ENCODE results near the gene KBTBD6.

Gene KBTBD6

DNA sequence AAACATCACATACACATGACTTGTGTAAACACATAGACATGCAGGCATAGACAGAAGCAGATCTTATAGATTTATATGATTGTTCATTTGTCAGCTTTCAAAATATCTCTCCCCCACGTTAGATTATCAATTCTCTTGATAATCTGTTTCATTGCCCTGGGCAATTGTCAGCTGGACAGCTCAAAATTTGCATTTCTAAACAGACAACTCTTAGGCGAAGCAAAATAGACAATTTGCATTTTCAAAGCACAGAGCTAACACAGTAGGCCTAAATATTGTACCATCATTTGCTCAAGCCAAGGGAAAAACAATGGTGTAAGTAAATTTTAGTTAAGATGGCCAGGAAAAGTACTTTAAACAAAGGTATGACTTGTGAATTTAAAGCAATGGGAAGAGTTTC, 24.0 kb upstream of the KBTBD6 start:
- Histone ChIP-seq H3K9ac (ENCODE audit: low read depth in 1 of 2, low read length in 2 of 2) (no peak overlapping the region), H3K27me3 (ENCODE audit: control insufficient read depth in 1 of 2, insufficient read depth in 2 of 2, low read length in 2 of 2) (no peaks in the 10 kb centered on the region), H3K36me3 (ENCODE audit: control insufficient read depth in 1 of 2, insufficient read depth in 2 of 2, low read length in 2 of 2) (no peaks in the 10 kb centered on the region), H3K4me1 (ENCODE audit: control insufficient read depth in 1 of 2, insufficient read depth in 2 of 2, low read length in 2 of 2) (no peaks in the 10 kb centered on the region), H3K4me3 (ENCODE audit: low read depth in 1 of 2, low read length in 2 of 2) (no peak overlapping the region), H3K9me3 (ENCODE audit: control insufficient read depth in 1 of 2, low read length in 2 of 2) (peaks cover 6 to 12% of the 10 kb centered on the region in 2 donors), H3K27ac (ENCODE audit: low read depth, low read length) (no peak overlapping the region)

DNA sequence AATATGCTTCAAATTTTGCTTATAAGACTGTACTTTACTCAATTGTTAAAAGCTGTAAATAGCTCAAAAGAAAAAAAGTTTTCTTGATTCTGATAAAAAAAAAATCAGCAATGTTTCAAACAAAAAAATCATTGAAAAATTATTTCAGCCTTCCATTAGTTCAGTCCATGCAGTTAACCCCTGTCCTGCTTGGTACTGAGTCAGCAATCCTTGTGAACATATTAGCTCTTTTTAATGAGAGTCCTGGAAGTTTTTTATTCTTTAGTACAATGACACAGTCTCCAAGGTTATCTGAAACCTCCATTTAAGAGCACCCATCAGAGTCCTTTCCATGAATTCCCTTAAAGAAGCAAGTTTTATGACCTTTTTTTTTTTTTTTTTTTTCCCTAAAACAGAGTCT, 21.4 kb upstream of the KBTBD6 start:
- H3K27ac ChIP-seq (ENCODE audit: low read depth, low read length) = no peak overlapping the region
- no peaks in the 10 kb centered on the region for H3K4me1 ChIP-seq (ENCODE audit: control insufficient read depth in 1 of 2, insufficient read depth in 2 of 2, low read length in 2 of 2)
- H3K4me3 ChIP-seq (ENCODE audit: low read depth in 1 of 2, low read length in 2 of 2) = no peak overlapping the region
- H3K36me3 ChIP-seq (ENCODE audit: control insufficient read depth in 1 of 2, insufficient read depth in 2 of 2, low read length in 2 of 2) = no peaks in the 10 kb centered on the region
- H3K27me3 ChIP-seq (ENCODE audit: control insufficient read depth in 1 of 2, insufficient read depth in 2 of 2, low read length in 2 of 2) = no peaks in the 10 kb centered on the region
- H3K9me3 ChIP-seq (ENCODE audit: control insufficient read depth in 1 of 2, low read length in 2 of 2) = peaks cover 21 to 36% of the 10 kb centered on the region in 2 donors
- no peak overlapping the region for H3K9ac ChIP-seq (ENCODE audit: low read depth in 1 of 2, low read length in 2 of 2)

DNA sequence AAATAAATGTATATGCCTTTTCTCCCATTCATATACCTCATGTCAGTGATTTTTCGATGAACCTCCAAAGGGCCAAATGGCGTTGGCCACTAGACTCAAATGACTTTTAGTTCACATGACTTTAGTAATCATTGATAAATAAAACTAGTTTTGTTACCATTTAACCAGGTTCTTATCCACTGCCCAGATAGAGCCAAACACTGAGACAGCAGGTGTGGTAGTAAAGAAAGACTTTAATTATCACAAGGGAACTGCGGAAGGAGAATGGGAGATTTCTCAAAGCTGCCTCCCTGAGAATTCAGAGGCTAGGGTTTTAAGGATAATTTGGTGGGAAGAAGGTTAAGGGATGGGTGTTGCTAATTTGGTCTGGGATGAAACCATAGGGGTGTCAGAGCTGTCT, 19.4 kb upstream of the KBTBD6 start:
- H3K9ac ChIP-seq (ENCODE audit: low read depth in 1 of 2, low read length in 2 of 2) = no peak overlapping the region
- no peaks in the 10 kb centered on the region for H3K36me3 ChIP-seq (ENCODE audit: control insufficient read depth in 1 of 2, insufficient read depth in 2 of 2, low read length in 2 of 2)
- H3K4me1 ChIP-seq (ENCODE audit: control insufficient read depth in 1 of 2, insufficient read depth in 2 of 2, low read length in 2 of 2) = no peaks in the 10 kb centered on the region
- no peak overlapping the region for H3K27ac ChIP-seq (ENCODE audit: low read depth, low read length)
- no peak overlapping the region for H3K4me3 ChIP-seq (ENCODE audit: low read depth in 1 of 2, low read length in 2 of 2)
- peaks cover 36 to 47% of the 10 kb centered on the region in 2 donors for H3K9me3 ChIP-seq (ENCODE audit: control insufficient read depth in 1 of 2, low read length in 2 of 2)
- H3K27me3 ChIP-seq (ENCODE audit: control insufficient read depth in 1 of 2, insufficient read depth in 2 of 2, low read length in 2 of 2) = no peaks in the 10 kb centered on the region

DNA sequence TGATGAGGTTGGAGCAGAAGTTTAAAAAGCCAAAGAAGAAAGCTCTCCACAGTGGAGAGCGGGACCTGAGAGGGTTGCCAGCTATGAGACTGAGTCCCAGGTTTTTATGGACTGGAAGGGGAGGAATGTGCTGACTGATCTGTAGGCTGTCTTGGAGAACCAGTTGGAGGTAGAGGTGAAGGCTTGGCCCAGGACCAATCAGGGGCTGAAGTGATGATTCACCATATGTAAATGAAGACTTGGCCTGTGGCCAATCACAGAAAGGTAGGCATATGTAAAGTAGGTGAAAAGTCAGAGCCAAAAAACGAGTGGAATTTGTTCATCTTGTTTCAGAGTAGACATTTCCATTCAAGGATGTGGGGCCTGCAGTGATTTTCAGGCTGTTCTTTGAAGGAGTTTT, 17.5 kb upstream of the KBTBD6 start:
- Histone ChIP-seq H3K36me3 (ENCODE audit: control insufficient read depth in 1 of 2, insufficient read depth in 2 of 2, low read length in 2 of 2) (no peaks in the 10 kb centered on the region), H3K4me1 (ENCODE audit: control insufficient read depth in 1 of 2, insufficient read depth in 2 of 2, low read length in 2 of 2) (no peaks in the 10 kb centered on the region), H3K4me3 (ENCODE audit: low read depth in 1 of 2, low read length in 2 of 2) (no peak overlapping the region), H3K9ac (ENCODE audit: low read depth in 1 of 2, low read length in 2 of 2) (no peak overlapping the region), H3K27me3 (ENCODE audit: control insufficient read depth in 1 of 2, insufficient read depth in 2 of 2, low read length in 2 of 2) (no peaks in the 10 kb centered on the region), H3K27ac (ENCODE audit: low read depth, low read length) (no peak overlapping the region), H3K9me3 (ENCODE audit: control insufficient read depth in 1 of 2, low read length in 2 of 2) (peaks cover 36 to 52% of the 10 kb centered on the region in 2 donors)

DNA sequence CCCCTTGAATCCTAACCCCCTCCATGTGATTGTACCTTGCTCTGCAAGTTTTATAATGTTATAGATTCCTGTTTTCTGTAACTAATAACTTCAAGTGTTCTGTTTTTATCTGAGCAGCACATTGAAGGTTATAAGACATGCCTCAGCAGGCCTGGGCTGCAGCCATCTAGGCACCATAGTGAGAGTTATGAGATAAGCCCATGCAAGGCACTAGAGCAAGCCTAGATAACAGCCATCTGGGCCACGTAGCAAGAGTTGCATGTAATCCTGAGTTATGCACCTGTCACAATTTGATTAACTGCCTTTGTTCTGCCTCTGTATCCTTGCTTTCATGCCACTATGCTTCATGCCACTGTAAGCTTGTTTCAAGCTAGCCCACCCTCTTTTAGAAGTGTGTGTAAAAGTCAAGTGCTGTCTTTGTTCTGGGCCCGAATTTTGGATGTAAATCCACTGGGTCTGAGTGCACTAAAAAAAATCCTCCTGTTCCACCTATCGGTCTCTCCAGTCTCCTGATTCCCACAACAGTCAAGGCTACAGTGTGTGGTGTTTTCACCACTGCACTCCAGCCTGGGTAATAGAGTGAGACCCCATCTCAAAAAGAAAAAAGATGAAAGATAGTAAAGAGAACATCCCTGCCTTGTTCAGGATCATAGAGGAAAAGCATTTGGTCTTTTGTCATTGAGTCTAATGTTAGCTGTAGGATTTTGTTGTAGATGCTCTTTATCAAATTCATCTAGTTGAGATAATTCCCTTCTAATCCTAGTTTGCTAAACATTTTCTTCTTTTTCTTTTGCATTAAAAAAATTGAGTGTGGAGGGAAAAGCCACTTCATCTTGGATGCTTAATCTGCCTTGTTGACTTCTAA, 16.0 kb upstream of the KBTBD6 start:
- Histone ChIP-seq H3K4me1 (ENCODE audit: control insufficient read depth in 1 of 2, insufficient read depth in 2 of 2, low read length in 2 of 2) (no peaks in the 10 kb centered on the region), H3K9me3 (ENCODE audit: control insufficient read depth in 1 of 2, low read length in 2 of 2) (peaks cover 36 to 52% of the 10 kb centered on the region in 2 donors), H3K27ac (ENCODE audit: low read depth, low read length) (no peak overlapping the region), H3K9ac (ENCODE audit: low read depth in 1 of 2, low read length in 2 of 2) (no peak overlapping the region), H3K4me3 (ENCODE audit: low read depth in 1 of 2, low read length in 2 of 2) (no peak overlapping the region), H3K36me3 (ENCODE audit: control insufficient read depth in 1 of 2, insufficient read depth in 2 of 2, low read length in 2 of 2) (no peaks in the 10 kb centered on the region), H3K27me3 (ENCODE audit: control insufficient read depth in 1 of 2, insufficient read depth in 2 of 2, low read length in 2 of 2) (no peaks in the 10 kb centered on the region)

DNA sequence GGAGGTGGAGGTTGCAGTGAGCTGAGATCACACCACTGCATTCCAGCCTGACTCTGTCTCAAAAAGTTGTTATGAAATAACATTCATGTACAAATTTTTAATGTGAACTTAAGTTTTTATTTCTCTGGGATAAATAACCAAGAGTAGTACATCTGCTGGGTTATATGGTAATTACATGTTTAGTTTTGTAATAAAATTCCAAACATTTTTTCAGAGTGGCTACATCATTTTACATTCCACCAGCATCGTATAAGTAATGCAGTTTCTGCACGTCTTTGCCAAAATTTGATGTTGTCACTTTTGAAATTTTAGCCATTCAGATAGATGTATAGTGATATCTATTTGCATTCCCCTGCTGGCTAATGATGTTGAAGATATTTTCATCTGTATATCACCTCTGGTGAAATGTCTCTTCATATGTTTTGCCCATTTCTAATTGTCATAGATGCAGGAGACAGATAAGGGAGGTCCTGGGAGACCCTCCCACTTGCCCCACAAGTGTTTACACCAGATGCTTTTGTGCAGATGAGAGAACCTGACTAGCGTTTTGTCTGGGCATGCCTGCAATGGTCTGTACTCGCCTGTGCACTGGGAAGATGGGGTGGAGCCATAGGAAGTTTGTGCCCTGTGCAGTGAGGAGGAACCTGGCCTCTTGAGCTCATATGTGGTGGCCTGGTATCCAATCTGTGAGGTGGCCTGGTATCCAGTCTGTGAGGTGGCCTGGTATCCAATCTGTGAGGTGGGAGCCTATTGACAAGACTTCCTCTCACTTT, 12.7 kb upstream of the KBTBD6 start:
- Histone ChIP-seq H3K27me3 (ENCODE audit: control insufficient read depth in 1 of 2, insufficient read depth in 2 of 2, low read length in 2 of 2) (no peaks in the 10 kb centered on the region), H3K27ac (ENCODE audit: low read depth, low read length) (no peak overlapping the region), H3K36me3 (ENCODE audit: control insufficient read depth in 1 of 2, insufficient read depth in 2 of 2, low read length in 2 of 2) (no peaks in the 10 kb centered on the region), H3K4me3 (ENCODE audit: low read depth in 1 of 2, low read length in 2 of 2) (no peak overlapping the region), H3K4me1 (ENCODE audit: control insufficient read depth in 1 of 2, insufficient read depth in 2 of 2, low read length in 2 of 2) (no peaks in the 10 kb centered on the region), H3K9ac (ENCODE audit: low read depth in 1 of 2, low read length in 2 of 2) (no peak overlapping the region), H3K9me3 (ENCODE audit: control insufficient read depth in 1 of 2, low read length in 2 of 2) (peaks cover 27 to 28% of the 10 kb centered on the region in 2 donors)

DNA sequence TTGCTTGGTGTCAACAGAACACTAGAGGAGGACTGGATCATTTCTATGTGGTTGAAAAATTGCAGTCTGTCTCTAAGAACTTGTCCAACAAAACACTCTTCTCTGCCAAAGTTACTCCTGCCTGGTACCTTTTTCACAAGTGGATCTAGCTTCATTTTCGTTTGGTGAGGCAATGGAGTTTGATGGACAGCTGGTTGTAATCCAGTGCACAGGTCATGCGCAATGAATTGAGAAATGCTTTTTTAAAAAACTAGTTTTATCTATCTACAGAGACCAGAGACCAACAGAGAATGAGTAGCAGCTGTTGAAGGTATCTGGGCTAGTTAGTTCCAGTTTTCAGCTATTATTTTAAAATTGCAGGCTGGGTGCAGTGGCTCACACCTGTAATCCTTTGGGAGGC, 12.0 kb upstream of the KBTBD6 start:
- Histone ChIP-seq H3K9ac (ENCODE audit: low read depth in 1 of 2, low read length in 2 of 2) (no peak overlapping the region), H3K36me3 (ENCODE audit: control insufficient read depth in 1 of 2, insufficient read depth in 2 of 2, low read length in 2 of 2) (no peaks in the 10 kb centered on the region), H3K9me3 (ENCODE audit: control insufficient read depth in 1 of 2, low read length in 2 of 2) (peaks cover 20 to 21% of the 10 kb centered on the region in 2 donors), H3K4me1 (ENCODE audit: control insufficient read depth in 1 of 2, insufficient read depth in 2 of 2, low read length in 2 of 2) (no peaks in the 10 kb centered on the region), H3K4me3 (ENCODE audit: low read depth in 1 of 2, low read length in 2 of 2) (no peak overlapping the region), H3K27me3 (ENCODE audit: control insufficient read depth in 1 of 2, insufficient read depth in 2 of 2, low read length in 2 of 2) (no peaks in the 10 kb centered on the region), H3K27ac (ENCODE audit: low read depth, low read length) (no peak overlapping the region)

DNA sequence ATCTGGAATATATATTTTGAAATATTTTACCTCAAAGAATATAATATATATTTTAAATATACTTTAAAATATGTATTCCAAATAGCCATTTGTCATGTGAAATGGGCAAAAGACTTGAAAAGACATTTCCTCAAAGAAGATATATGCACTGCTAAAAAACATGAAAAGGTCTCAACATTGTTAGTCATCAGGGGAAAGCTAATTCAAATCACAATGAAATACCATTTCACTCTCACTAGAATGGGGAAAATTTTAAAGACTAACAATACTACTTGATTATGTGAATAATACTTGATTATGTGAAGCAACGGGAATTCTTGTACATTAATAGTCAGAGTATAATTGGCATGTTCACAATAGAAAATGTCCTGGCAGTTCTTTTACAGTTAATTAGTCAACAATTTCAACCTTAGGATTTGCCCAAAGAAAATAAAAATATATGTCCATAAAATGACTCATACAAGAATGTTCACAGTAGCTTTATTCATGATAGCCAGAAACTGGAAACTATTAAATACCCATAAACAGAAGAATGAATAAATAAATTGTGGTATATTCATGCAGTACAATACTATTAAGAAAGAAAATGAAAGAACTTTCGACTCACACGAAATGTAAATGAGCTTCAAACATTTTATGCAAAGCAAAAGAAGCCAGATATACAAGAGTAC, 6.8 kb upstream of the KBTBD6 start:
- H3K27me3 ChIP-seq (ENCODE audit: control insufficient read depth in 1 of 2, insufficient read depth in 2 of 2, low read length in 2 of 2) = no peaks in the 10 kb centered on the region
- H3K36me3 ChIP-seq (ENCODE audit: control insufficient read depth in 1 of 2, insufficient read depth in 2 of 2, low read length in 2 of 2) = no peaks in the 10 kb centered on the region
- no peak overlapping the region for H3K27ac ChIP-seq (ENCODE audit: low read depth, low read length)
- H3K4me1 ChIP-seq (ENCODE audit: control insufficient read depth in 1 of 2, insufficient read depth in 2 of 2, low read length in 2 of 2) = no peaks in the 10 kb centered on the region
- H3K9me3 ChIP-seq (ENCODE audit: control insufficient read depth in 1 of 2, low read length in 2 of 2) = no peaks in the 10 kb centered on the region
- no peak overlapping the region for H3K9ac ChIP-seq (ENCODE audit: low read depth in 1 of 2, low read length in 2 of 2)
- no peak overlapping the region for H3K4me3 ChIP-seq (ENCODE audit: low read depth in 1 of 2, low read length in 2 of 2)

DNA sequence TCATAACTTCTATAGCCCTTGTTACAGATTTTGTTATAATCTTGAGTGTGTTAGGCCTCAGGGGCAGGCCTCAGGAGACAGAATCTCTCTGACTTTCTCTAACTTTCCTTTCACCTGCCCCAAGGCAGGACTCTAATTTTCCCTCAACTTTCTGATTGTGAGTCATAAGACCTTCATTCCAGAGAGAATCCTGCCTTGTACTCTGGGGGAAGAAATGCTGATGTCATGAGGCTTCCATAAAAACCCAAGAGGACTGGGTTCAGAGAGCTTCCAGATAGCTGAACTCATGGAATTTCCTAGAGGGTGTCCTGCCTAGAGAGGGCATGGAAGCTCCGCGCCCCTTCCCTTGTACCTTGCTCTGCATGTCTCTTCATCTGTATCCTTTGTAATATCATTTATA, 5.3 kb upstream of the KBTBD6 start:
- Histone ChIP-seq H3K27ac (ENCODE audit: low read depth, low read length) (no peak overlapping the region), H3K4me1 (ENCODE audit: control insufficient read depth in 1 of 2, insufficient read depth in 2 of 2, low read length in 2 of 2) (peaks cover 0 to 6% of the 10 kb centered on the region in 2 donors), H3K27me3 (ENCODE audit: control insufficient read depth in 1 of 2, insufficient read depth in 2 of 2, low read length in 2 of 2) (no peaks in the 10 kb centered on the region), H3K9ac (ENCODE audit: low read depth in 1 of 2, low read length in 2 of 2) (no peak overlapping the region), H3K36me3 (ENCODE audit: control insufficient read depth in 1 of 2, insufficient read depth in 2 of 2, low read length in 2 of 2) (no peaks in the 10 kb centered on the region), H3K4me3 (ENCODE audit: low read depth in 1 of 2, low read length in 2 of 2) (no peak overlapping the region), H3K9me3 (ENCODE audit: control insufficient read depth in 1 of 2, low read length in 2 of 2) (no peaks in the 10 kb centered on the region)

DNA sequence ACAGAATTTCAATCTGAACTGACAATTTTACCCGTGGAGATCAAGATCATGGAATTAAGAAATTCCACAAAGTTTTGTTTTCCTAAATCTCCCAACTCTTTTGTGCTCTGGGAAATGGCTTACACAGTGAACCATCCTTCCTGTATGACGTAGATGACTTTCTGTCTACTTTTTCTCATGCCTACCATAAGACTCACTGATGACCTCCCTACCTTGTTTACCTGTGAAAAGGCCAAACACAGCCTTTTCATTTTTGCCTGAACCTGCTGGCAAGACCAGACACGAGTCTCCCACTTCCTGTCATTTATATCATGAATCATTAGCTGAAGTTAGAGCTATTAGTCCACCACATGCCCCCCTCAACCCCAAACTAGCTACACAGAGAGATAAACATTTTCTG, 4.6 kb upstream of the KBTBD6 start:
- Histone ChIP-seq H3K36me3 (ENCODE audit: control insufficient read depth in 1 of 2, insufficient read depth in 2 of 2, low read length in 2 of 2) (no peaks in the 10 kb centered on the region), H3K27me3 (ENCODE audit: control insufficient read depth in 1 of 2, insufficient read depth in 2 of 2, low read length in 2 of 2) (no peaks in the 10 kb centered on the region), H3K4me3 (ENCODE audit: low read depth in 1 of 2, low read length in 2 of 2) (no peak overlapping the region), H3K27ac (ENCODE audit: low read depth, low read length) (no peak overlapping the region), H3K9ac (ENCODE audit: low read depth in 1 of 2, low read length in 2 of 2) (no peak overlapping the region), H3K4me1 (ENCODE audit: control insufficient read depth in 1 of 2, insufficient read depth in 2 of 2, low read length in 2 of 2) (peaks cover 0 to 7% of the 10 kb centered on the region in 2 donors), H3K9me3 (ENCODE audit: control insufficient read depth in 1 of 2, low read length in 2 of 2) (no peaks in the 10 kb centered on the region)
